HepG2 (cell line): Measurements from ENCODE around the gene AGFG1.

ENCODE experiments used
- DPF2 ChIP-seq: sonication (generic); formaldehyde crosslinking; IDR thresholded peaks from 2 replicates; pipeline ENCODE4 v1.4.0; 2020; ENCODE audit warnings: mild to moderate bottlenecking, low read depth, missing genetic modification reagents, borderline replicate concordance
- ELF1 ChIP-seq: sonication (generic); formaldehyde crosslinking; IDR thresholded peaks from 2 replicates; pipeline ENCODE4 v1.4.0; 2020; ENCODE audit warnings: missing genetic modification reagents
- HDAC2 ChIP-seq: sonication (generic); formaldehyde crosslinking; IDR thresholded peaks from 2 replicates; pipeline ENCODE4 v1.4.0; 2020; ENCODE audit warnings: missing genetic modification reagents
- MXD3 ChIP-seq: IDR thresholded peaks from 2 replicates; pipeline ENCODE4 v1.6.1; 2016; ENCODE audit warnings: mild to moderate bottlenecking, missing biosample characterization, missing genetic modification reagents
- ZNF841 ChIP-seq: sonication (generic); formaldehyde crosslinking; IDR thresholded peaks from 2 replicates; pipeline ENCODE4 v1.8.1; 2023; ENCODE audit warnings: missing genetic modification reagents, borderline replicate concordance

GRCh38 chr2:227527351-227527750 is 55.4 kb downstream of the AGFG1 start:
- TF ChIP-seq HDAC2 (CRISPR knock-in tag), result no peak
- TF ChIP-seq ZNF841 (CRISPR knock-in tag), result no peak
- no peak for TF ChIP-seq ELF1
- TF ChIP-seq DPF2 (CRISPR knock-in tag), result no peak
- TF ChIP-seq MXD3 (CRISPR knock-in tag), result no peak
